Peyer's patch (tissue), 4 donors: ENCODE data around the gene HENMT1.

Experiments
- CTCF ChIP-seq, 6 experiments: fragments of 450-650 bp in 4 of 6; fragments of 200-600 bp in 2 of 6; sonication (generic) in 1 of 6; IDR thresholded peaks; one replicate each; pipeline ENCODE4 v1.5.1; 2017 to 2019; ENCODE audit warnings: antibody characterized with exemption in 6 of 6, mild to moderate bottlenecking in 3 of 6, moderate library complexity in 1 of 6
- POLR2A ChIP-seq, 2 donors: fragments of 450-650 bp; IDR thresholded peaks; one replicate each; pipeline ENCODE4 v1.5.1; 2017; ENCODE audit warnings: antibody characterized with exemption in 2 of 2, mild to moderate bottlenecking in 2 of 2, moderate library complexity in 2 of 2

- TF ChIP-seq CTCF (IDR thresholded peaks at IDR 0.05): no peak
- no peak for TF ChIP-seq POLR2A (IDR thresholded peaks at IDR 0.05)
Observed at GRCh38 chr1:108669679-108670078, 8.8 kb upstream of the HENMT1 start.
